GM12801 (cell line): ENCODE results near the gene HIPK1.

Experiments used
- TF ChIP-seq, protein P1 (sequence below): IDR thresholded peaks from one replicate; pipeline ENCODE4 v1.5.1; 2011; ENCODE audit warnings: control low read depth; ENCODE audit not compliant: insufficient read length; ENCODE audit errors: extremely low read depth

The HIPK1 gene

GRCh38 chr1:113904674-113905434, 24.3 kb upstream of the HIPK1 start, which contains the start of the genes AP4B1 and DCLRE1B:
TSS of gene AP4B1 (minus strand) at chr1:113904799. CDS start at chr1:113904717, 82 bp downstream.
TSS of gene DCLRE1B (plus strand) at chr1:113905326. CDS start at chr1:113905587, 261 bp downstream.
- TF ChIP-seq, protein P1, sequence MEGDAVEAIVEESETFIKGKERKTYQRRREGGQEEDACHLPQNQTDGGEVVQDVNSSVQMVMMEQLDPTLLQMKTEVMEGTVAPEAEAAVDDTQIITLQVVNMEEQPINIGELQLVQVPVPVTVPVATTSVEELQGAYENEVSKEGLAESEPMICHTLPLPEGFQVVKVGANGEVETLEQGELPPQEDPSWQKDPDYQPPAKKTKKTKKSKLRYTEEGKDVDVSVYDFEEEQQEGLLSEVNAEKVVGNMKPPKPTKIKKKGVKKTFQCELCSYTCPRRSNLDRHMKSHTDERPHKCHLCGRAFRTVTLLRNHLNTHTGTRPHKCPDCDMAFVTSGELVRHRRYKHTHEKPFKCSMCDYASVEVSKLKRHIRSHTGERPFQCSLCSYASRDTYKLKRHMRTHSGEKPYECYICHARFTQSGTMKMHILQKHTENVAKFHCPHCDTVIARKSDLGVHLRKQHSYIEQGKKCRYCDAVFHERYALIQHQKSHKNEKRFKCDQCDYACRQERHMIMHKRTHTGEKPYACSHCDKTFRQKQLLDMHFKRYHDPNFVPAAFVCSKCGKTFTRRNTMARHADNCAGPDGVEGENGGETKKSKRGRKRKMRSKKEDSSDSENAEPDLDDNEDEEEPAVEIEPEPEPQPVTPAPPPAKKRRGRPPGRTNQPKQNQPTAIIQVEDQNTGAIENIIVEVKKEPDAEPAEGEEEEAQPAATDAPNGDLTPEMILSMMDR, result no peak

GRCh38 chr1:113905435-113905861, 23.7 kb upstream of the HIPK1 start:
- TF ChIP-seq, protein P1, result no peak

DNA sequence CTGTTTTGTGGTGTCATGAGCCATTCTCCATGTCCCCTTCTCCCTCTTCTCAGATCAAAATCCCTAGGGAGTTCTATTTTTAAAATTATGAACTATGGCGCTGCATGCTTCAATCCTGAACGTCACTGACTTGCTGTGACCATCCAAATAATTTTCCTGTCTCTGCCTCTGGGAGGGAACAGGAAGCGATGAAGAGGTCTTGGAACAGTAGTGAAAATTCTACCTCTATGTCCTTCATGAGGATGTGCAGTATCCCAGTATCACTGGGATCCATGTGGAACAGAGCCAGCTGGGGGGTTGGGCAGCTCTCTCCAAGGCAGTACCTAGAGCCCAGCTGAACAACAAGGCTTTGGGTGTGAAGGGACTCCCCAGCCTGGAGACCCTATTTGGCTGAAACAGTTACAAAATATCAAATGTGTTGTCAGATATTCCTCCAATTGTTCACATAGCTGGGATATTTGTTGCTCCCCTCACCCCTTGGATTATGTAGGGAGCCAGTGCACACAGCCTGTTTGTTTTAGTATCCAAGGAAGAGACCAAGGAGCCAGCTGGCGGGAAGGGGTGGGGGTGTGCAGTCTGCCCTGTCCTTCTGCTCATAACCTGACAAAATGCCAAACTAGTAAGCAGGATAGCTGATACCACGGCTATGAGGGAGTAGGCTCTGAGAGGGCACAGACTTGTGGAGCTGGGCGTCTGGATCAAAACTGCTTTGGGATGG, 16.4 kb upstream of the HIPK1 start:
- TF ChIP-seq, protein P1, result no peak

DNA sequence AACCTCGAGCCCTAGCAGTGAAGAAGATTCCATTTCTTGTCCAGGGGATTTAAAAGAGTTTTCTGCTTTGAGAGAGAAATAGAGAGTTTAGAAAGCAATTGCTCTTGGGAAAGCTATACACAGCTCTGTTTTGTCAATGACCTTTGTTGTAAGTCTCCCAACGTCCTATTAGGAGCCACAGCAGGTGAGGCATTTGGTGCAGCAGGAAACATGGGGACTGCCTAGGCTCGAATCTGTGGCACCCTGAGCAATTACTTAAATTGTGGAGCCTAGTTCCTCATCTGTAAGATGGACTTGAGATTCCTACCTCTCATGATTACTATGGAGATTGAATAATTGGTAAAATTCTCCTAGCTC, 15.8 kb upstream of the HIPK1 start:
- TF ChIP-seq, protein P1, result no peak

GRCh38 chr1:113913887-113914664, 15.0 kb upstream of the HIPK1 start:
- TF ChIP-seq, protein P1, result no peak

GRCh38 chr1:113916974-113917373, 12.2 kb upstream of the HIPK1 start:
- TF ChIP-seq, protein P1, result no peak
